HG03442 (cell line): ENCODE measurements around the gene HLCS.

ENCODE experiments used
- ATAC-seq: cut with Tn5 transposase; IDR thresholded peaks from one replicate; pipeline ENCODE4 v1.9.1; 2021; ENCODE audit warnings: mild to moderate bottlenecking, moderate library complexity; ENCODE audit not compliant: unreplicated experiment

The HLCS gene

GRCh38 chr21:36749935-36750575 is 216.4 kb downstream of the HLCS start:
- ATAC-seq = no peak

- no peak for ATAC-seq
Observed at GRCh38 chr21:36747815-36748383, 218.6 kb downstream of the HLCS start.

- no peak for ATAC-seq
Observed at GRCh38 chr21:36747041-36747814, 219.2 kb downstream of the HLCS start.

GRCh38 chr21:36745459-36745858 is 221.0 kb downstream of the HLCS start:
- no peak for ATAC-seq

- ATAC-seq = no peak
Observed at GRCh38 chr21:36744560-36745231, 221.8 kb downstream of the HLCS start.

- no peak for ATAC-seq
Observed at GRCh38 chr21:36744190-36744559, 222.3 kb downstream of the HLCS start.

- ATAC-seq = no peak
Observed at GRCh38 chr21:36743446-36743845, 223.0 kb downstream of the HLCS start.

GRCh38 chr21:36743008-36743407 is 223.5 kb downstream of the HLCS start:
- no peak for ATAC-seq

GRCh38 chr21:36741506-36741905 is 225.0 kb downstream of the HLCS start:
- ATAC-seq = no peak

GRCh38 chr21:36738489-36739126 is 227.9 kb downstream of the HLCS start:
- ATAC-seq = no peak

GRCh38 chr21:36735724-36736320 is 230.6 kb downstream of the HLCS start:
- ATAC-seq = no peak

GRCh38 chr21:36735201-36735515 is 231.3 kb downstream of the HLCS start:
- no peak for ATAC-seq

- ATAC-seq = no peak
Observed at GRCh38 chr21:36734367-36735200, 231.9 kb downstream of the HLCS start.

GRCh38 chr21:36733857-36734256 is 232.6 kb downstream of the HLCS start:
- no peak for ATAC-seq

- no peak for ATAC-seq
Observed at GRCh38 chr21:36732761-36733160, 233.7 kb downstream of the HLCS start.

- ATAC-seq = no peak
Observed at GRCh38 chr21:36732217-36732616, 234.3 kb downstream of the HLCS start.

- ATAC-seq = no peak
Observed at GRCh38 chr21:36730291-36731281, 235.9 kb downstream of the HLCS start.

- ATAC-seq = no peak
Observed at GRCh38 chr21:36729310-36729970, 237.0 kb downstream of the HLCS start.
